ENCODE measurements around the gene CORO7.

DNA sequence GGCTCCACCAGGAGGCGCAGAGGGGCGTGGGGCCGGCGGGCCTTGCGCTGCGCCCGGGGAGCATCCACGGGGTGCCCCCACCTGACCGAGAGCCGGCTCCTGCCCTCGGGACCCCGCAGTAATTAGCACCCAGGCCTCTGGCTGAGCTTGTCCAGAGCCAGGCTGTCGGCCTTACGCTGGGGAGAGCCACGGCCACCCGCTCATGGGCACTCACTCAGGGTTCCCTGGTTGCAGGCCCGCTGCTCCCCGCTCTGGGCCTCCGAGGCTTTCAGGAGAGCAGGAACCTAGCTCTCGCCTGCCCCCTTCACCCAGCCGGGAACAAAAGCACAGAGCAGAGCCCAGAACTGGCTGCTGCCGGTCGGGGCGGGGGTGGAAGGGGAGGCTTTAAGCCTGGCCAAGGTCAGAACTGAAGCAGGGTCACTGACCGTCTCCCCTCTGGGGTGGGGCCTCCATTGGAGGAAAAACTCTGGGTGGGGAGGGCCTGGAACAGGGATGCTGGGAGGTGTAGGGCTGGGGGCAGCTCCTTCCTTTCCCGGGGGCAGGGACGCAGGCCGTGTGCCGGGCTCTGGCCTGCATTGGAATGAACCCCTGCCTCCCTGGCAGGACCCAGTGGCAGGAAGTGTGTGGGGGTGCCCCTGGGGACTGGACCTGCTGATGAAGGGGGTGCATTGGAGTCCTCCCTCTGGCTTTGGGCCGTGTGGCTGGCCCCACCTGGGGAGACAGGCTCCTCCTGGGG, 88.2 kb downstream of the CORO7 start:
- TF ChIP-seq EZH2 (IDR thresholded peaks at IDR 0.05) (no peak), POLR2AphosphoS5 (IDR thresholded peaks at IDR 0.05; ENCODE audit: borderline replicate concordance, low read depth, low read length) (no peak)

All from SK-N-MC (cell line).